NCI-H1417 treated with DMSO at 0.1 percent for 48 hours (cell line): ENCODE measurements around the gene STYX.
A peak's percentile ranks its signal among the peaks of the same experiment; 100 is the strongest.

Experiments used
- DNase-seq: peaks from one replicate; lab custom pipeline; 2025; lab: John Stamatoyannopoulos, UW

The STYX gene

GRCh38 chr14:52729925-52730708 lies at the start of gene STYX:
Gene STYX (plus strand): TSS chr14:52730166. CDS start chr14:52730475, 309 bp downstream.
- DNase-seq: peak; percentile 99

- DNase-seq: no peak
Observed at GRCh38 chr14:52683985-52684520, 45.9 kb upstream of the STYX start.

- no peak for DNase-seq
Observed at GRCh38 chr14:52686176-52686575, 43.8 kb upstream of the STYX start.

GRCh38 chr14:52690983-52691760 lies 38.8 kb upstream of the STYX start:
- DNase-seq: peak; percentile 35

GRCh38 chr14:52692248-52692962 lies 37.6 kb upstream of the STYX start:
- no peak for DNase-seq

GRCh38 chr14:52693036-52693435 lies 36.9 kb upstream of the STYX start:
- no peak for DNase-seq

- no peak for DNase-seq
Observed at GRCh38 chr14:52693532-52693931, 36.4 kb upstream of the STYX start.

- DNase-seq: no peak
Observed at GRCh38 chr14:52694761-52695480, 35.0 kb upstream of the STYX start.

- DNase-seq: peak; percentile 33
Observed at GRCh38 chr14:52695481-52696091, 34.4 kb upstream of the STYX start, which contains the start of gene ERO1A. Gene ERO1A (minus strand): TSS chr14:52695558. CDS start chr14:52695481, 77 bp downstream.

- no peak for DNase-seq
Observed at GRCh38 chr14:52700701-52701172, 29.2 kb upstream of the STYX start.

GRCh38 chr14:52701223-52701622 lies 28.7 kb upstream of the STYX start:
- DNase-seq: no peak

GRCh38 chr14:52703225-52703624 lies 26.7 kb upstream of the STYX start:
- DNase-seq: no peak

GRCh38 chr14:52703664-52704063 lies 26.3 kb upstream of the STYX start:
- no peak for DNase-seq

- no peak for DNase-seq
Observed at GRCh38 chr14:52706286-52706685, 23.7 kb upstream of the STYX start.

GRCh38 chr14:52706724-52707706 lies 23.0 kb upstream of the STYX start, which contains the start of gene PSMC6:
Gene PSMC6 (plus strand): TSS chr14:52707200. CDS start chr14:52707220, 20 bp downstream.
- DNase-seq: peak; percentile 100

GRCh38 chr14:52711666-52712065 lies 18.3 kb upstream of the STYX start:
- no peak for DNase-seq

- no peak for DNase-seq
Observed at GRCh38 chr14:52716155-52716554, 13.8 kb upstream of the STYX start.

- DNase-seq: no peak
Observed at GRCh38 chr14:52723514-52724359, 6.2 kb upstream of the STYX start.

GRCh38 chr14:52724360-52724644 lies 5.7 kb upstream of the STYX start:
- no peak for DNase-seq
